Activated CD8-positive, alpha-beta memory T cell treated with anti-CD3 and anti-CD28 coated beads, Interleukin-2, amount 50 U/mL, for 24 hours (primary cell): ENCODE data around the gene SRCAP.

Experiments used
- DNase-seq: peaks from one replicate; pipeline ENCODE4 v3.0.0-alpha.2; 2020; ENCODE audit errors: extremely low read depth

SRCAP gene

DNA sequence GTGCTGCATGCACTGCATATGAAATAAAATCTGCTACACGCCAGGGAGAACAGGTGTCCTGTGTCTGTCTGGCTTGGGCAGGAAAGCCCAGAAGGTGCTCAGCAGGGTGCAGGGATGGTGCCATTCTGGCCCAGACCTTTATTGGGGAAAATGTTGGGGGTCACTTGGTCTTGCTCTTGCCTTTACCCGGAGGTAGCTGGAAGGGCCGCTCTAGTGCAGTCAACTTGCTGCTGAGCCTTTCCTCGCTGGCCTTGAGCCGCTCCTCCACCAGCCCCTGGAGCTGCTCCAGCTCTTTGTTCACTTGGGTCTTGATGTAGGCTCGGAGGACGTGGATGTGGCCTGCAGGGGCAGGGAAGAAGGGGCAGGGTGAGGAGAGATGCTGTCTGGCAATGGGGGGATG lies 58.3 kb downstream of the SRCAP start:
- no peak for DNase-seq

DNA sequence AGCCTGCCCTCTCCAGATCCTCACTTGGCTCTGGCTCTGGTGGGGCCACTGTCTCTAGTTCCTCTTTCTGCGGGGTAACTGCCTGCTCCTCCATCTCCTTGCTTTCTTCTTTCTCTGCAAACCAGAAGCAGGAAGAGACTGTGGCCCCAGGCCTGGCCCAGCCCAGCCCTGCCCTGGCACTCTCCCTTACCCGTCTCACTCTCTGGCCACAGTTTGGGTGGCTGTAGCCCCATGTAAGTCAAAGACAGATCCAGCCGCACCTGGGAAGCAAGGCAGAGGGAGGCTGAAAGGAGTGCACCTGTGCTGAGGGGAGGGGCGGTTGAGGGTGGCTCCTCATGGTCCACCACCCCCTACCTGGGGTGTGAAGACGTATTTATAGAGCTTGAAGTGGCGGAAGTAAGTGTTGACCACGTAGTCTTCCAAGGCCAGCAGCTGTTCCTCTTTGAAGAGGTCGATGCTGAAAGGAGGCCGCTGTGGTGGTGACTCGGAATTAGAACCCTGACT lies 60.1 kb downstream of the SRCAP start:
- no peak for DNase-seq

DNA sequence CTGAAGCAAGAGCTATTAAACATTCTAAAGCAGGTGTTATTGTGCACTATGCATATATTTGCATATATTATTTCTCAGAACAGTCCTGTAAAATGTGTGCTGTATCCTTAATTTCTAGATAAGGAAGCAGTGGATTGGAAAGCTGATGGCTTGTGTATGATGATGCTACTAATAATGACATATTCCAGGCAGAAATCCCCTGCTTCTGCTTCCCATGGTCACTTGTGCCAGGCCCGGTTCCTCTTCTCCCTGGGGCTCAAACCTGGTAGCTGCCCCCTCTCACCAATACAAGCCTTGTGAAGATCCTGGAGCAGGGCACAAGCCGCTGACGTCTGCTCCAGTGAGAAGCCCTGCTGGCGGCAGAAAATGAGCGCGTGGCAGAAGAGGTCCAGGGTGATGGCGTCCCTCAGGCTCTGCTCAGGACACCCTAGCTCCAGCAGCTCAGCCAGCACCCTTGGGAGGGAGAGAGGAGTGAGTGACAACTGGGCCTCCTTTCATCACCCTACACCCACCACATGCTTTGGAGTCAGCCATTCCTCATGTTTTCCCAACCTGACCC lies 61.1 kb downstream of the SRCAP start:
- DNase-seq = no peak

DNA sequence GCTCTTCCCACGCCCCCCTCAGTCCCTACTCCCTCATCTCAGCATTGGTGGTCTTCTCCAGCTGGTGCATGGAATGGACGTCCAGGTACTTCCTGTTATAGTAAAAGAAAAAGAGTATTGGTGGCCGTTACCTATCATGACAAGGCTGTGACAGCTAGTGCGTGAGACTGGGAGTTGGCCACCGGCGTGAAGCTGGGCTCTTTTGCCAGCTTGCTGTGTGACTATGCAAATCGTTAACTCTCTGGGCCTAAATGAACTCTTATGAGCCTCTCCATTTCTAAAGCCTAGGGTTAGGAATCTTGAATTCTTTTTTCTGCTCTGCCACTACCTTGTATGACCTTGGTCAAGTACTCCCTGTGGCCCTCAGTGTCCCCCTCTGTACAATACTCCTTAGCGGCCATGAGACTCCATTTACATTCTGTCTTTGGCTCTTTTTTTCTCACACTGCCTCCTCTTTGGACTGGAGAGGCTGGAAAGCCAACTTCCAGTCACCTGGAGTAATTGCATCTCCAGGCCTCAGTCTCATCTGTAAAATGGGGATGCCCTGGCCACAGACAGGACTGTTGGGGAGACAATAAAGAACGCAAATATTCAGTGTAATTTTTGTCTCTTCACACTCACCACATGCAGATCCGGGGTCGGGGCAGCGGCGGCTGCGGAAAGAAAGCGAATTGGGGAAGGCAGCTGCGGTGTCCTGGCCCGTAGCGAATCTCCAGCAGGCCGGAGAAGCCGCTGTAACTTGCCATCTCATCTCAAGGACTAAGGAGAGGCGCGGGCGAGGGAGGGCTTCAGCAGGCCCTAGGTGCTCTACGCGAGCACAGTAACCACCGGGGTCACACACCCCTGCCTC lies 61.8 kb downstream of the SRCAP start:
- DNase-seq = no peak

DNA sequence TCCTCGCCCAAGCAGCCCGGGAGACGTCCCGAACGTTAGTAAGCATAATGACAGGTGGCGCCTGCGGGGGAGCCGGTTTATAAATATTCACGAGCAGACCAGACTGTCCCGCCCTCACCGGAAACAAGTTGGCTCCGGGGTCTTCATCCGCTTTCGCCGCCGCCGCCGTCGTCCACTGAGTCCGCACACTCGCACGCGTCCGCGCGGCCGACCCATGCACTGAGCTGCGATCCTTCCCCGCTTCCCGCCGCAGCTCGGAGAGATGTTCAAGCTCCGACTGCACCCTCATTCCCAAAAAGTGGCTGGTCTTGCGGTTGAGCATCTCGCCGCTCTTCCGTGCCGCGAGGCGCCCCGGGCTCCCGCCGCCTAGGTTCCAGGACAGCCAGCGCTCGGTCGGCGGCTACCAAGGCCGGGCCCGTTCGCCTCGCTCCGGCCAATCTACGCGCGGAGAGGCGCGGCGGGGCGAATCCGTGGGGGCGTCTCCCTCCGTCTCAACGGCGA lies 62.5 kb downstream of the SRCAP start:
- DNase-seq = peak; percentile 29

DNA sequence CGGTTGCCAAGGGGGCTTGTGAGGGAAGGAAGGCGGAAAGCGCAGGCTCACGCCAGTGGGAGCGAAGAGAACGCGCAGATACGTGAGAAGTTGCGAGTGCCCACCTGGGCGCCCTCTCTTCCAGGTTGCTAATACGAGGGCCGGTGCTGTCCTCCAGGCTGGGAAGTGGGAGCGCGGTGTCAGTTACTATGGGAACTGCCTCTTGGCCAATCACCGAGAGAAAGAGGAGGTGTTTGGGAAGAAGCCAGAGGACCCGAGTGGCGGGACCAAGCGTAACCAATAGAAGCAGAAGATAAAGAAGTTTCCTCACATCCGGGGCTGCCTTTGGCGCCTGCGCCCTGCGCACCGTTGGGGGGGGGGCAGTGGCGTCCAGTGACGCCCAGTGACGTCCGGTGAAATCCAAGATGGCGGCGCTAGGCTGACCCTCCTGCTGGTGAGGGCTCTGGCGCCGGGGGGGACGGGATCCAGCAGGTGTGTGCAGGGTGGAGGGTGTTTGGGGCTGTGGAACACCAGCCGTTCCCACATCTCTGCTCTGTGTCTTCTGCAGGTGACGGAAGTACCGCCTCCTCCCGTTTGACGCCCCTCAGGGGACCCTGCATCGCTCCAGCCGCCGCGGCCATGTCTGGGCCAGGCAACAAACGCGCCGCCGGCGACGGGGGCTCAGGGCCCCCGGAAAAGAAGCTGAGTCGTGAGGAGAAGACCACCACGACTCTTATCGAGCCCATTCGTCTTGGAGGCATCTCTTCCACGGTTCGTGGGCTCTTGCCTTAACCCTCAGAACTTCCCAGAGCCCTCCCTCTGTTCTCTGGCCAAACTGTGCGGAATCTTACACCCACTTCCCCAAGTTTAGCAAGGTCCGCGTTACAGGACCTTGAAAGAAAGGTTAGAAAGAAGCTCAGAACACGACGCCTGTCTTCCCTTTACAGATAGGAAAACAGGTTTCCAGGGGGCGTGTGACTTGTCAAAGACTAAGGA lies 63.2 kb downstream of the SRCAP start, which contains the start of the genes CFAP119 and RNF40:
Gene CFAP119, minus strand, starts transcription at position 135 of the 975 bp plus-strand sequence. CDS start 314 bp downstream, outside the sequence.
Gene RNF40, plus strand, starts transcription at position 395 of the 975 bp plus-strand sequence. Its CDS starts 224 bp downstream, at position 619.
- DNase-seq = peak; percentile 86

DNA sequence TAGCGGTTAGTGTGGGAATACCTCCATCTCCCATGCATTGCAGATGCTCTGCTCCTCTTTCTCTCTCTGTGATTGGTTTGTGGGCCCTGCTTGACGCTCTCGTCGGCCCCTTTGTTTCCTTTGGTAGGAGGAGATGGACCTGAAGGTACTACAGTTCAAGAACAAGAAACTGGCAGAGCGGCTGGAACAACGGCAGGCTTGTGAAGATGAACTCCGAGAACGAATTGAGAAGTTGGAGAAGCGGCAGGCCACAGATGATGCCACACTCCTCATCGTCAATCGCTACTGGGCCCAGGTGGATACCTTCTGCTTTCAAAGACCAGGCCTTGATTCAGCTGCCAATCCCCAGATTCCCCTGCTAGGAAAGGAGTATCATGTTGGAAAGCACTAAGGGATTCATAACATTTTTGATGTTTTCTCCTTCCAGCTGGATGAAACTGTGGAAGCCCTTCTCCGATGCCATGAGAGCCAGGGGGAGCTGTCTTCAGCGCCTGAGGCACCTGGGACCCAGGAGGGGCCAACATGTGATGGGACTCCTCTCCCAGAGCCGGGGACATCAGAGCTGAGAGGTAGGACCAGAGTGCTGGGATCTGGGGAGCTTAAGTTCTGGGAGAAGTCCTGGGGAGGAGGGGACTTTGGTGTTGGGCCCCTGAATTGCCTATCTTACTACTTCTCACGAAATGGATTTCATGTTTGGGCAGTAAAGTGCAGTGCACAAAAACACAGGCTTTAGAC lies 64.2 kb downstream of the SRCAP start:
- DNase-seq = no peak

DNA sequence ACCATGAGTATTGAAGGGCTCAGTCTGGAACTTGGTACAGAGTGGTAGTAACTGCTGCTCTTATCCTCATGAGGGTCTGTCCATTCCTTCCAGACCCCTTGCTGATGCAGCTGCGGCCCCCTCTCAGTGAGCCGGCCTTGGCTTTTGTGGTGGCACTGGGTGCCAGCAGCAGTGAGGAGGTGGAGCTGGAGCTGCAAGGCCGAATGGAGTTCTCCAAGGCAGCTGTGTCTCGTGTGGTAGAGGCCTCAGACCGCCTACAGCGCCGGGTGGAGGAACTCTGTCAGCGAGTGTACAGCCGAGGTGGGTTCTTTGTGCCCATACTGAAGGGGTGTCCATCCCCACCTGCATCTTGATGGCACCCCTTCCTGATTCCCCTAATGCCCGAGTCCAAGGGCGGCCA lies 65.1 kb downstream of the SRCAP start:
- DNase-seq = no peak

DNA sequence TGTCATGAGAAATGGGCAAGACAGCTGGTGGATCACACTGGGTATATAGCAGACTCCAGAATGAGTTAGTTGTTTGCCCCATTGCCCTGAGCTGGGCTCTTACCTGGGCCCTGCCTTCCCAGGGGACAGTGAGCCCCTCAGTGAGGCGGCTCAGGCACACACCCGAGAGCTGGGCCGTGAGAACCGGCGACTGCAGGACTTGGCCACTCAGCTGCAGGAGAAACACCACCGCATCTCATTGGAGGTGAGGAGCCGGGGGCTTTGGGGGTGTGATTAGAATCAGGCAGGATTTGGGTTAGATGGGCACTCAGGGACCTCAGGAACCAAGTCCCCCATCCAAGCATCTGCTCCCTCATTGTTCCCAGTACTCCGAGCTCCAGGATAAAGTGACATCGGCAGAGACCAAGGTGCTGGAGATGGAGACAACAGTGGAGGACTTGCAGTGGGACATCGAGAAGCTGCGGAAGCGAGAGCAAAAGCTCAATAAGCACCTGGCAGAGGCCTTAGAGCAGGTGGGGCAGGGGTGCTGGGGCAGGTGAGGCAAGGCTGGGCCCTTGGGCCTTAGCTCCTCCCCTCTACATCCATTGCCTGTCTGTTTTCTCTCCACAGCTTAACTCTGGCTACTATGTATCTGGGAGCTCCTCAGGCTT lies 66.0 kb downstream of the SRCAP start:
- no peak for DNase-seq

DNA sequence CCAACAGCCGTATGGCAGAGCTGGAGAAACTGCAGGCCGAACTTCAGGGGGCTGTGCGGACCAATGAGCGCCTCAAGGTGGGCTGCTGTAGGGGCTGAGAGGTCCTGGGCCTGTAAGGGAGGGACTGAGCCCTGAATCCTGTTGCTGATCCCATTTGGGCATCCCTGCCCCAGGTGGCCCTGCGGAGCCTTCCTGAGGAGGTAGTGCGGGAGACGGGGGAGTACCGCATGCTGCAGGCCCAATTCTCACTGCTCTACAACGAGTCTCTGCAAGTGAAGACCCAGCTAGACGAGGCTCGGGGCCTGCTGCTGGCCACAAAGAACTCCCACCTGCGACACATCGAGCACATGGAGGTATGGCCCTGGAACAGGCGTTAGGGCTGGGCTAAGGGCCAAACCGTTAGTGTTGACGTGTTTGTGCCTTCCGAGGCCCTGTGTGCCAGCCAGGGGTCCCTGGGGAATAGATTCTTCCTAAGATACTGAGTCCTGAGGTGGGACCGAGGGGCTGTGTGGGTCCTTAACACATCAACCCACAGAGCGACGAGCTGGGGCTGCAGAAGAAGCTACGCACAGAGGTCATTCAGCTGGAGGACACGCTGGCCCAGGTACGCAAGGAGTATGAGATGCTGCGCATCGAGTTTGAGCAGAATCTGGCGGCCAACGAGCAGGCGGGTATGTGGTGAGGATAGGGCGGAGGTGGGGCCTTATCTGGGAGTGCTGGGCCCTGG lies 67.4 kb downstream of the SRCAP start:
- no peak for DNase-seq

DNA sequence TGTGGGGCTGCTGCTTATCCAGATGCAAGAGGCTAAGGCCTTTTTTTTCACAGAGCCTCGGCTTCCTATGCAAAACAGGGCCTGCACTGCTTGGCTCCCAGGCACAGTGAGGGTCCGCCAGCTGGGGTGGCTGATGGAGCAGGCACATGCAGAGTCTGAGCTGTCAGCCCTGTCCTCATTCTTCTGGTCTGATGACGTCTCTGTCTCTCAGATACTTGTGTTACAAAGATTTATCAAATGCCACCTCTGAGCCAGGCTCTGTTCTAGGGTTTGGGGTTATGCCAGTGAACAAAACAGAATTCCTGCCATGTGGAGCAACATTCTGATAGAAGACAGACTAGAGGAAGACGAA lies 67.9 kb downstream of the SRCAP start:
- DNase-seq = no peak

DNA sequence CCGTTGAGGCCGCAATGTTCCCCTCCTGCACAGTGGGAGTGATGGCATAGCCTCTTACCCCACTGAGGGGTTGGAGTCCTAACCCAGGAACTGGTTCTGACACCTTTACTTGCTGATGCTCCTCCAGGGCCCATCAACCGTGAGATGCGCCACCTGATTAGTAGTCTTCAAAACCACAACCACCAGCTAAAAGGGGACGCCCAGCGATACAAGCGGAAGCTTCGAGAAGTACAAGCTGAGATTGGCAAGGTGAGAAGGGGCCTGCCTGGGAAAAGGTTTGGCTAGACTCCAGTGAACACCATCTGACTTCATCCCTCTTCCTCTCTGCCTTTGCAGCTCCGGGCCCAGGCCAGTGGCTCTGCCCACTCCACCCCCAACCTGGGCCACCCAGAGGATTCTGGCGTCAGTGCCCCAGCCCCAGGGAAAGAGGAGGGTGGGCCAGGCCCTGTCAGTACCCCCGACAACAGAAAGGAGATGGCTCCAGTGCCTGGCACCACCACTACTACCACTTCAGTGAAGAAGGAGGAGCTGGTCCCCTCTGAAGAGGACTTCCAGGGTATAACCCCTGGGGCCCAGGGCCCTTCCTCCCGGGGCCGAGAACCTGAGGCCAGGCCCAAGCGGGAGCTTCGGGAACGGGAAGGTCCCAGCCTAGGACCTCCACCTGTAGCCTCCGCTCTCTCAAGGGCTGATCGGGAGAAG lies 68.9 kb downstream of the SRCAP start:
- no peak for DNase-seq

DNA sequence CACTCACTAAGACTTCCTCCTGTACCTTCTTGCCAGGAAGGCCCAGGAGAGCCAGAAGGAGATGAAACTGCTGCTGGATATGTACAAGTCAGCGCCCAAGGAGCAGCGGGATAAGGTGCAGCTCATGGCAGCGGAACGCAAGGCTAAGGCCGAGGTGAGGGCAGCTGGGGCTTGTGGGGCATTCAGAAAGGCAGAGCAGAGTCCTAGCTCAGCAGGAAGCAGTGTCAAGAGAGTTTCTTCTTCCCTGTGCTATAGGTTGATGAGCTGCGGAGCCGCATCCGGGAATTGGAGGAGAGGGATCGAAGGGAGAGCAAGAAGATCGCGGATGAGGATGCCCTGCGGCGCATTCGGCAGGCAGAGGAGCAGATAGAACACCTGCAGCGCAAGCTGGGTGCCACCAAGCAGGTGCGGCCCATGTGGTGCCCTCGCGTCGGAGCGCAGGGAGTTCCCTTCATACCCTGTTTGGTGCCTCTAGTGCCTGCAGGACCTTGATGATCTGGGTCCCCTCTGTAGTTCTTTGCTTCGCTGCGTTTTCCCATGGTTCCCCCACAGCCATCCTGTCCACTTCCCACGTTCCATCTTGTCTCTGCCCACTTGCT lies 69.7 kb downstream of the SRCAP start:
- DNase-seq = no peak

DNA sequence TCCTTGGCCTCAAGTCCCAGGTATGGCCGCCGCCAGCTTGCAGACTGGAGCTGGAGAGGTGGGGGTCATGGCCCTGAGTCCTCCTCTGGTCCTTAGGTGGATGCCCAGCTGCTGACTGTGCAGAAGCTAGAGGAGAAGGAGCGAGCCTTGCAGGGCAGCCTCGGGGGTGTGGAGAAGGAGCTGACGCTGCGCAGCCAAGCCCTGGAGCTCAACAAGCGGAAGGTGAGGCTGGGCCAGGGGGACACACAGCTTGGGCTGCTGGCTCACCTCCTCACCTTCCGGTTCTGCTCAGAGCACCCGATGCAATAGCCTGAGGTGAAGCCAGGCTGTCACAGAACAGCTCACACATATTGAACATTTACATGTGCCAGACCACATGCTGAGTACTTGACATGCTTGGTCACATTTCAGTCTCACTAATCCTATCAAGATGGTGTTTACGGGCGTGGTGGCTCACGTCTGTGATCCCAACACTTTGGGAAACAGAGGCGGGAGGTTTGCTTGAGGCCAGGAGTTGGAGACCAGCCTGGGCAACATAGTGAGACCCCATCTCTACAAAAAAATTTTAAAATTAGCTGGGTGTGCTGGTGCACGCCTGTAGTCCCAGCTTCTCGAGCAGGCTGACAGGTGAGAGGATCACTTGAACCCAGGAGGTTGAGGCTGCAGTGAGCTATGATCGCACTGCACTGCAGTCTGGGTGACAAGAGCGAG lies 70.6 kb downstream of the SRCAP start:
- no peak for DNase-seq

DNA sequence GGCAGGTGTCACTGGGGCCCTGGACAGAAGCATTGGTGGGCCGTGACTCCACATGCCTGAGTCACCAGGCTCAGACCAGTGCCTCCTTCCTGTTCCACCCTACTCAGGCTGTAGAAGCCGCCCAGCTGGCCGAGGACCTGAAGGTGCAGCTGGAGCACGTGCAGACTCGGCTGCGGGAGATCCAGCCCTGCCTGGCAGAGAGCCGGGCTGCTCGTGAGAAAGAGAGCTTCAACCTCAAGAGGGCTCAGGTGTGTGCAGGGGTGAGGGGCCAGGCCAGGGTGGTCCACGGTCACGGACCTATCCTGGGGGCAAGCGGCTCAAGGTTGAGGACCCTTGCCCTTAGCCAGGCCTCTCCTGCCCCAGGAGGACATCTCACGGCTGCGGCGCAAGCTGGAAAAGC lies 72.8 kb downstream of the SRCAP start:
- no peak for DNase-seq

DNA sequence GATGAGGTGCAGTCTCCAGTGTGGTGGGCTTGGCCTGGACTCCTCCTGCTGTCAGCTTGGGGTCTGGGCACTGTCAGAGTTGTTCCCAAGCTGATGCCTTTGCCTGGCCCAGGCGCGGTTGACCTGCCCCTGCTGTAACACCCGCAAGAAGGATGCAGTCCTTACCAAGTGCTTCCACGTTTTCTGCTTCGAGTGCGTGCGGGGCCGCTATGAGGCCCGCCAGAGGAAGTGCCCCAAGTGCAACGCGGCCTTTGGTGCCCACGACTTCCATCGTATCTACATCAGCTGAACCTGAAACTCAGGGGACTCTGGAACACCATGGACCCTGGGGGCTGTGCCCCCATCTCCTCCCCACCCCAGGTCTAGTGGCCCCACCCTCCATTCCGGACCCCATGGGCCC lies 74.9 kb downstream of the SRCAP start:
- no peak for DNase-seq

DNA sequence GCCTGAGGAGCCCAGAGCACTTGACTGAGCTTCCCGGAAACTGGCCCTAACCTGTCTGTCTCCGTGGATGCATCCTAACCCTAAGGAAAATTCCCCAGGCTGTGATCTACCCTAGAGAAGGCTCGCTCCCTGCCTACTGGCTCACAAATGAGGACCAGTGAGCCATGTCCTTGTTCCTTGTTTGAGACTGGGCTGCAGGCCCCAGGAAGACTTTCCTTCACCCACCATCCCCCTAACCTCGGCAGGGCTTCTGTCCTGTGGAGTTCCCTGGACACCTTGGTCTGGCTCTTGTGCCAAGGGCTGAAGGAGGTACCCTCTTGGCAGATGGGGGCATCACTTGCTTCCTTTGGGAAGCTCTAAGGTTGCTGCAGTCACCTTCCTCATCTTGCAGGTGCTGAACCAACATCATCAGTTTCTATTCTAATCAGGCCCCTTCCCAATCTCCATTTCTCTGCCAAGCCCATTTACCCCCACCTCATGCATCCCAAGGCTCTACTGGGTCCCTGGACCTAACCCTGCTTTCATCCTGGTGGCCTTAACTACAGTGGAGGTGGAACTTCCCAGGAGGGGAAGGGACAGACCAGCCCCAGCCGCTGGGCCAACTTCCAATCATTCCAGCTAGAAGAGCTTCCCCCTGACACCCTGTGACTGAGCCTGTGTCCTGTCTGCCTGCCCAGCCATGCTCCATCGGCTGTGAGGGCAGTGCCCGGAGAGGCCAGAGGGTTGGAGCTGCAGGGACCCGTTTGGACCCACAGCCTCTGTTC lies 75.6 kb downstream of the SRCAP start:
- DNase-seq = no peak

DNA sequence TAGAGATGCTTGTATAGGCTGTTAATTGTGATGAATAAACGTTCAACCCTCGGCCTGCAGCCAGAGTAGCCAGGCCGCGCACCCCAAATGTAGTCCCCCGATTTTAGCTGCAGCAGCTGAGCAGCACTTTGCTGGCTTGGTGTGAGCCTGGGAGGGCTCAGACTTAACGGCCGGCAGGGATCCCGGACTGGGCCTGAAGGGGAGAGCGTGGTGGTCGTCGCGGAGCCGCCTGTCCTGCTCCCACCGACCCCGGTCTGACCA lies 76.1 kb downstream of the SRCAP start:
- DNase-seq = no peak
